Adipocyte (in vitro differentiated cells): Measurements from ENCODE around the gene MEF2C.
"Not testable (repeated sequence)": the region's sequence is repeated elsewhere in the genome, so short reads cannot be mapped to it uniquely, and the experiment has no call there.

Source experiments
- DNase-seq: peaks from one replicate; pipeline ENCODE4 v3.0.0-alpha.2; 2015; ENCODE audit warnings: low read depth
- H3K27me3 ChIP-seq: replicated peaks from 2 replicates; pipeline ENCODE4 v1.7.0; 2013; ENCODE audit warnings: mild to moderate bottlenecking, low read length, moderate library complexity; ENCODE audit not compliant: control insufficient read depth, insufficient read depth
- H3K36me3 ChIP-seq: 2 replicates; pipeline ENCODE4 v1.7.0; 2013; ENCODE audit warnings: low read length, mild to moderate bottlenecking, moderate library complexity; ENCODE audit not compliant: control insufficient read depth, insufficient read depth, severe bottlenecking
- H3K4me1 ChIP-seq: 2 replicates; pipeline ENCODE4 v1.7.0; 2013; ENCODE audit warnings: mild to moderate bottlenecking, low read length, moderate library complexity; ENCODE audit not compliant: control insufficient read depth, insufficient read depth
- H3K4me3 ChIP-seq: 2 replicates; pipeline ENCODE4 v1.7.0; 2013; ENCODE audit warnings: mild to moderate bottlenecking, low read length, moderate library complexity
- H3K9ac ChIP-seq: 2 replicates; pipeline ENCODE4 v1.7.0; 2013; ENCODE audit warnings: mild to moderate bottlenecking, low read length, moderate library complexity
- H3K9me3 ChIP-seq: 2 replicates; pipeline ENCODE4 v1.7.0; 2013; ENCODE audit warnings: mild to moderate bottlenecking, low read length, moderate library complexity; ENCODE audit not compliant: control insufficient read depth

The MEF2C gene

DNA sequence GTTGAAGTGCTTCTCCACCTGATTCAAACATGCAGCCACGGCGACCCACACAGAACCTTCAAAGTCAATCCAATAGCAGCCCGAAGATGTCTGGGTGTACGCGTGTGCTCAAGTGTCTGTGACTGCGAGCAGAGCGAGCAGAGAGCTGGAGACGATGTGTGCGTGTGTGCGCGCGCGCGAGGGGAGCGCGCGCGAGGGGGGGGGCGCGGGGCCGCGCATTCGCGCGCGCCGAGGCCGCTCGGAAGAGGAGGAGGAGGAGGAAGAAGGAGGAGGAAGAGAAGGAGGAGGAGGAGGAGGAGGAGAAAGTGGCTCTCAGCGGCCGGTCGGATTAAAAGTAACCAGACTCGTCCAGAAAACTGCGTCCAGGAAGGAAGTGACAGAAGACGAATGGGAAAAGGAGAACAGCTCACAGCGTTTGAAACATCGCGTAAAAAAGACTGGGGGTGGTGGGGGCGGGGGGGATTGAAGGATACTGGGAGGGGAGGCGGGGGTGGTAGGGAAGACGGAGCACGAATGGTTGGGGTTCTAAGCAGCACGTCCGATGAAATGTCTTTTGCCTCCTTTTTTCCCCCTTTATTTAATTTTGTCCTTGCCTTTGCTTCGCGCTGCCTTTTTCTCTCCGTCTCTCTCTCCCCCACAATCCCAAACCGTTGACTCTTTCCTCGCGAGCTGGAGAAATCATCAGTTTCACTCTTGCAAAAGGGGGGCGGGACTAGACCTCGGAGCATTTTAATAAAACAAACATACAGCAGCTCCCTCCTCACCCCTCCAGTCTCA lies at the start of gene MEF2C:
TSS of gene MEF2C (minus strand) at position 126 of the 777 bp plus-strand sequence. CDS start 59,396 bp downstream, outside the sequence.
- peak; percentile 89 for DNase-seq
- Histone ChIP-seq H3K36me3 (no peaks in the 10 kb centered on the region), H3K9ac (peak within 1 kb of the TSS; percentile 94), H3K4me1 (peaks cover 28% of the 10 kb centered on the region), H3K9me3 (no peaks in the 10 kb centered on the region), H3K4me3 (peak within 1 kb of the TSS; percentile 98), H3K27me3 (no peaks in the 10 kb centered on the region)

- no peak overlapping the region for H3K4me3 ChIP-seq
- no peak for DNase-seq
- no peaks in the 10 kb centered on the region for H3K36me3 ChIP-seq
- no peak overlapping the region for H3K9ac ChIP-seq
- no peaks in the 10 kb centered on the region for H3K9me3 ChIP-seq
- no peaks in the 10 kb centered on the region for H3K27me3 ChIP-seq
- no peaks in the 10 kb centered on the region for H3K4me1 ChIP-seq
Measured at GRCh38 chr5:88932541-88932940, 49.6 kb upstream of the MEF2C start.

DNA sequence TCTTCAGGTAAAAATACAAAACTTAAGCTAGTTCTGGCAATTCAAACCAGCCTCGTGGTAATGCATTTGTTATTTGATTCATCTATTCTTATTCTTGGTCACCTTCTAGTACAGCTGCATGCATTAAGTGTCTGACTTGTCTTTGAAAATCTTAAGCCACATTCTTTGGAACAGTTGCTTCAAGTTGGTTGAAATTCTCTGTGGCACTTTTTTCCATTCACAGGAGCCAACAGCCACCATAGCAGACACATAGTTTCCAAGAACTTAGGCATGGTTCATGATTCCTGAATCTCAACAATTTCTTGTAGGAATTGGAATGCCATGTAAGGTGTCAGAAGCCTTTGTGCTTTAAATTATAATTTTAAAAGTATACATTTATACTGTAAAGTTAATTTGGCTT lies 47.4 kb upstream of the MEF2C start:
- no peak for DNase-seq
- H3K36me3 ChIP-seq, result no peaks in the 10 kb centered on the region
- no peaks in the 10 kb centered on the region for H3K27me3 ChIP-seq
- H3K9me3 ChIP-seq, result no peaks in the 10 kb centered on the region
- no peaks in the 10 kb centered on the region for H3K4me1 ChIP-seq
- H3K4me3 ChIP-seq, result no peak overlapping the region
- no peak overlapping the region for H3K9ac ChIP-seq

GRCh38 chr5:88929385-88929784 lies 46.4 kb upstream of the MEF2C start:
- no peaks in the 10 kb centered on the region for H3K4me1 ChIP-seq
- no peaks in the 10 kb centered on the region for H3K27me3 ChIP-seq
- H3K4me3 ChIP-seq, result no peak overlapping the region
- DNase-seq, result no peak
- H3K36me3 ChIP-seq, result no peaks in the 10 kb centered on the region
- no peak overlapping the region for H3K9ac ChIP-seq
- H3K9me3 ChIP-seq, result no peaks in the 10 kb centered on the region

DNA sequence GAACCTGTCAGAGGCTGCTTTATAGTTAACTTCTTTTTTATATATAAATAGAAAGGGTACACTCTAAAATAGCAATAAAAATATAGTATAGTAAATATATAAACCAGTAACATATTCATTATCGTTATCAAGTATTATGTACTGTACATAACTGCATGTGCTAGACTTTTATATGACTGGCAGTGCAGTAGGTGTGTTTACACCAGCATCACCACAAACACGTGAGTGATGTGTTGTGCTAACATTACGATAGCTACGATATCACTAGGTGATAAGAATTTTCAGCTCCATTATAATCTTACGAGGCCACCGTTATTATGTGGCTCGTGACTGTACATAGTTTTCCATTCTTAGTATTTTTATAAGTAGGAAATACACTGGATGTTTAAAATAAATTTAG lies 43.8 kb upstream of the MEF2C start:
- H3K4me3 ChIP-seq, result no peak overlapping the region
- no peaks in the 10 kb centered on the region for H3K27me3 ChIP-seq

GRCh38 chr5:88925692-88926490 lies 42.9 kb upstream of the MEF2C start:
- H3K9me3 ChIP-seq, result no peaks in the 10 kb centered on the region
- DNase-seq, result peak; percentile 13
- no peaks in the 10 kb centered on the region for H3K27me3 ChIP-seq
- H3K36me3 ChIP-seq, result no peaks in the 10 kb centered on the region
- H3K9ac ChIP-seq, result no peak overlapping the region
- H3K4me1 ChIP-seq, result no peaks in the 10 kb centered on the region
- no peak overlapping the region for H3K4me3 ChIP-seq

More for the DNA sequence above, 43.8 kb upstream of the MEF2C start:
- Histone ChIP-seq H3K4me1 (no peaks in the 10 kb centered on the region), H3K36me3 (no peaks in the 10 kb centered on the region), H3K9ac (no peak overlapping the region), H3K9me3 (no peaks in the 10 kb centered on the region)
- DNase-seq, result no peak

DNA sequence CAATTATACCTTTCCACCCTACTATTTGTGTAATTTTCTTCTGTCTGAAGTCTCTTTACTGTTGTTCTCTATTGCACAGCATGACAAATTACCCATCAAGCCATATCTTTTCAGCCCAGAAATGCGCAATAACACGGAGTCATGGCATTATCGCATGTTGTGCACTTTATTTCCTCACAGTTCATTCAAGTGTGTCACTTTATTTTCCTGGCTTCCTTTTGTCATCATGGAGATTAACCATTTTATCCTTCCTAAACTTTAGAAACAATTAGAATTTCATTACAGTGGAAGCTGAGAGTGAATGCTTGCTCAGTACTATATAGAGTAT lies 41.3 kb upstream of the MEF2C start:
- Histone ChIP-seq H3K36me3 (no peaks in the 10 kb centered on the region), H3K4me3 (no peak overlapping the region), H3K27me3 (no peaks in the 10 kb centered on the region), H3K4me1 (no peaks in the 10 kb centered on the region), H3K9ac (no peak overlapping the region), H3K9me3 (no peaks in the 10 kb centered on the region)
- no peak for DNase-seq

- no peaks in the 10 kb centered on the region for H3K9me3 ChIP-seq
- H3K27me3 ChIP-seq, result no peaks in the 10 kb centered on the region
- DNase-seq, result no peak
- H3K9ac ChIP-seq, result no peak overlapping the region
- no peaks in the 10 kb centered on the region for H3K36me3 ChIP-seq
- H3K4me3 ChIP-seq, result no peak overlapping the region
- no peaks in the 10 kb centered on the region for H3K4me1 ChIP-seq
Measured at GRCh38 chr5:88923623-88924329, 40.8 kb upstream of the MEF2C start.

GRCh38 chr5:88912743-88913142 lies 29.8 kb upstream of the MEF2C start:
- H3K36me3 ChIP-seq, H3K4me3 ChIP-seq, H3K4me1 ChIP-seq, H3K9ac ChIP-seq, H3K9me3 ChIP-seq, DNase-seq, H3K27me3 ChIP-seq: not testable (repeated sequence)

DNA sequence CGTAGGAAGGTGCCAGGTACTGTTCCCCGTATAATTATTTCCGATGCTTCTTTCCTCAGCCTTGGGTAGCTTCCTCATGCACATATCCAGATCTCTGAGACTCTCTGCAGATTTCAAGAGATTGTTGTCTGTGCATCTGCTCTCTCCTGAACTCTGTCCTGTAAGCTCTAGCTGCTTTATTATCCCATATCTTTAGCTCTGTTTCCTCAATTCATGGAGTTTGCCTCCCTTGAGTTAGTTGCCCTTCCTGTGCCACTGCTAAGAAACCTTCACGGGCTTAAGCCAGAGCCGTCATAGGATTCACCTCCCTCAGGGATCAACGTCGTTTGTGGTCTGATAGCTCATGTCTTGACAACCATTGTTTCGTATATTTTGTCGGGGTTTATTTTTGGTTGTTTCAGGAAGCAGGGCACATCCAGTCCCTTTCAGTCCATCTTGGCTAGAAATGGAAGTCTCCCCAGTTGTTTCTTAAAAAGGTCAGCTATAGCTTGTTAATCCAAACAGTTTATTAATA lies 28.1 kb upstream of the MEF2C start:
- H3K4me1 ChIP-seq, H3K9me3 ChIP-seq, DNase-seq, H3K27me3 ChIP-seq, H3K36me3 ChIP-seq, H3K4me3 ChIP-seq, H3K9ac ChIP-seq: not testable (repeated sequence)

GRCh38 chr5:88904478-88904877 lies 21.5 kb upstream of the MEF2C start:
- not testable (repeated sequence) for H3K4me1 ChIP-seq, H3K9me3 ChIP-seq, H3K36me3 ChIP-seq, DNase-seq, H3K4me3 ChIP-seq, H3K9ac ChIP-seq, H3K27me3 ChIP-seq
